GM12874 (cell line): Measurements from ENCODE around the gene KRT77.

Source experiments
- TF ChIP-seq, protein P1 (sequence below): IDR thresholded peaks from 2 replicates; pipeline ENCODE4 v1.5.1; 2011; ENCODE audit warnings: low read depth, mild to moderate bottlenecking, control low read depth, low read length, moderate library complexity; ENCODE audit not compliant: insufficient read depth

KRT77 gene

DNA sequence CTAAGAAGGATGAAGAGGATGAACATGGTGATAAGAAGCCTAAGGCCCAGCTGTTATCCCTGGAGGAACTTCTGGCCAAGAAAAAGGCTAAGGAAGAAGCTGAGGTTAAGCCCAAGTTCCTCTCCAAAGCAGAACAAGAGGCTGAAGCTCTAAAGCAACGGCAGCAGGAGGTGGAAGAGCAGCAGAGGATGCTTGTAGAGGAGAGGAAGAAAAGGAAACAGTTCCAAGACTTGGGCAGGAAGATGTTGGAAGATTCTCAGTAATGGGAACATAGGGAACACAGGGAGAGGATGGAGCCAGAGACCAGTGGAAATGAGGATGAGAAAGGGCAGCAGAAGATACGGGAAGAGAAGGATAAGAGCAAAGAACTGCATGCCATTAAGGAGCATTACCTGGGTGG is 27.5 kb upstream of the KRT77 start:
- TF ChIP-seq, protein P1, sequence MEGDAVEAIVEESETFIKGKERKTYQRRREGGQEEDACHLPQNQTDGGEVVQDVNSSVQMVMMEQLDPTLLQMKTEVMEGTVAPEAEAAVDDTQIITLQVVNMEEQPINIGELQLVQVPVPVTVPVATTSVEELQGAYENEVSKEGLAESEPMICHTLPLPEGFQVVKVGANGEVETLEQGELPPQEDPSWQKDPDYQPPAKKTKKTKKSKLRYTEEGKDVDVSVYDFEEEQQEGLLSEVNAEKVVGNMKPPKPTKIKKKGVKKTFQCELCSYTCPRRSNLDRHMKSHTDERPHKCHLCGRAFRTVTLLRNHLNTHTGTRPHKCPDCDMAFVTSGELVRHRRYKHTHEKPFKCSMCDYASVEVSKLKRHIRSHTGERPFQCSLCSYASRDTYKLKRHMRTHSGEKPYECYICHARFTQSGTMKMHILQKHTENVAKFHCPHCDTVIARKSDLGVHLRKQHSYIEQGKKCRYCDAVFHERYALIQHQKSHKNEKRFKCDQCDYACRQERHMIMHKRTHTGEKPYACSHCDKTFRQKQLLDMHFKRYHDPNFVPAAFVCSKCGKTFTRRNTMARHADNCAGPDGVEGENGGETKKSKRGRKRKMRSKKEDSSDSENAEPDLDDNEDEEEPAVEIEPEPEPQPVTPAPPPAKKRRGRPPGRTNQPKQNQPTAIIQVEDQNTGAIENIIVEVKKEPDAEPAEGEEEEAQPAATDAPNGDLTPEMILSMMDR = no peak

DNA sequence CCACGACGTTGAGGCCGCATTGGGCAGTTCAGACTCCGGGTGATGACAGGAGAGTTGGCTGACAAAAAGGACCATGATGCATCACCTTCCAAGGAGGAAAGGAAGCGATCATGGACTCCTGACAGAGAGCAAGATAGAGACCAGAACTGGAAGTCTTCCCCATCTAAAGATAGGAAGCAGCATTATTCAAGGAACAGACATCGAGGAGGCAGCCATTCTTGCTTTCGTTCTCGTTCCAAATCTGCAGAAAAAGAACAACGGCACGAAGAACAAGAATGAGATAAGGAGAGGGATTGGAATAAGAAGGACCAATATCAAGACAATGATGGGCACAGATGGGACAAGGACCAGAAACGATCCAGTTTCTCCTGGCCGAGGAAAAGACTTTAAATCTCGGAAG is 27.1 kb upstream of the KRT77 start:
- TF ChIP-seq, protein P1 = no peak

DNA sequence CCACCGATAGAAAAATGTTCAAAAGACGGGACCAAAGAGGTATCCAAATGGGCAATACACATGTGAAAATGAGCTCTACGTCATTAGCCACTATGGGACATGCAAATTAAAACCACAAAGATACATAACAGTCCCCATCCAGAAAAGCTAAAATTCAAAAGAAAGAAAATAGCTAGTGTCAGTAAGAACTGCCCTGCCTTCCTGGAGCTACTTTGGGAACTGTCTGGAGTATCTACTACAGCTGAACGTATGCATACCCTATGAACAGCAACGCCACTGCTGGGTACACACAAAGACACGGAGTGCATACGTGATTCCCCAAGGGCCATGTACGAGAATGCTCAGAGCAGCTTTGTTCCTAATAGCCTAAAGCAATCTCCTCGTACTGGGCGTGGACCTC is 25.8 kb upstream of the KRT77 start:
- TF ChIP-seq, protein P1 = no peak

DNA sequence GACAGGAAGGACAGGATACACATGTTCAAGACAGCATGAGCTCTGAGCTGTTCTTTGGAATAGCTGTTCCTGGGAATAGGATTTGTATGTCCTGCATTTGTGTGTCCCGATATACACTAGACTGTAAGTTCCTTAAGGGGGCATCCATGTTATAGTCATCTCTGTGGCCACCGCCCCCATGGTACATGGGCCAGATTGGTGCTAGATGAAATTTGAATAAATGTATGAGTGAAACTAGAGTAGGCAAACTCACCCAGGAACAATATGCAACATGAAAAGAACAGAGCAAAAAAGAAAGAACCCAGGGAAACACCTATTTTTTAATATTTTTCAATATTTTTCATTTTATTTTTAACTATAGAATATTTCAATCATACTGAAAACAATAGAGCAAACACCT is 25.1 kb upstream of the KRT77 start:
- TF ChIP-seq, protein P1 = no peak

DNA sequence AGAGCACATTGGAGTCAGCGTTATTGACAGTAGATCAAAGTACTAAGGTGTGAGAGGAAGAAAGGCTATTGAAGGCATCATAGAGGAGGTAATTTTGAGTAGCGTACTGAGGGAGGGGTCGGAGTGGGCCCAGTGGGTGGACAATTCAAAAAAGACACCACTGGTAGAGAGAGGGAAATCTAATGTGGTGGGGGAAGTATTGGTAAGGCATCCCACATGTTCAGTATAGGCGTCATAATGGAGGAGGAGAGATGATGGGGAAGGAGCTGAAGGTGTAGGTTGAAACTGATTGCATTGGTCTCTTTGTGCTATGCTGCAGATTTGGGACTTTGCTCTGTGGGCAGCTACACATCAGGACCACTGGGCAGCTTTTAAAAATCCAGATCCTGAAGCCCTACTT is 23.7 kb upstream of the KRT77 start:
- TF ChIP-seq, protein P1 = no peak

DNA sequence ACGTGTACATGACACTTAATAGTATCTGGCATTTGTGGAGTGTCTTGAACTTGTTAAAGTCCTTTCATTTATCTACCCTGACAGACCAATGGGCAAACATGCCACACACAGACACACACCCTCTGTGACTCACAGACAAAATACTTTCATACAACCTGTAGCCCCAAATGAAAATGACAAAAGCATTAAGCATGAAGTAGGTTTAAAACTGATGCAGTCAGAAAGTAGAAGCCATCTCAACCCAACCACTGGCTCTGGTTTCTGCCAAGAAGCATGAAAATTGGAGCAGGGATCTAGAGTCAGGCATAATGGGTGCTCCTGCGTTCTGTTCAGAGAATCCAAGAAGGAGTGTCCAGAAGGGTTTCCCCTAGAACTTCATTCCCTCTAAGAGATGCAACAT is 23.1 kb upstream of the KRT77 start:
- TF ChIP-seq, protein P1 = no peak

DNA sequence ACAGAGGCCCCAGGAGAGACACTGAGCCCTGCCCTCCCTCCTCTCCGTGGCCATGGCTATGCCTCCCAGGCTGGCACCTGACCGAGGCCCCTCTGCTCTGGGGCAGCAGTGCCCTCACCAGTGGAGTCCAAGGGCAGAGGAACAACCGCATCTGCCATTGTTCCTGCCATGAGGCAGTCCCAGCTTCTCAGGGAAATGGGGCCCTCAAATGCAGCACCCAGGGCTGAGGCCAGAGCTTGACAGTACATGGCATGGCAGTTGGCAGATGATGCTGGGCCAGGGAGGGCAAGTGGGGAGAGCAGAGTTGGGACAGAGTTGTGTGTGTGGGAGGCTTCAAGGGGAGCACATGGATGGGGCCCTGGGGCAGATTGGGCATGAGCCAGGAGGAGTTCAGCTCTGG is 21.1 kb upstream of the KRT77 start:
- TF ChIP-seq, protein P1 = no peak

DNA sequence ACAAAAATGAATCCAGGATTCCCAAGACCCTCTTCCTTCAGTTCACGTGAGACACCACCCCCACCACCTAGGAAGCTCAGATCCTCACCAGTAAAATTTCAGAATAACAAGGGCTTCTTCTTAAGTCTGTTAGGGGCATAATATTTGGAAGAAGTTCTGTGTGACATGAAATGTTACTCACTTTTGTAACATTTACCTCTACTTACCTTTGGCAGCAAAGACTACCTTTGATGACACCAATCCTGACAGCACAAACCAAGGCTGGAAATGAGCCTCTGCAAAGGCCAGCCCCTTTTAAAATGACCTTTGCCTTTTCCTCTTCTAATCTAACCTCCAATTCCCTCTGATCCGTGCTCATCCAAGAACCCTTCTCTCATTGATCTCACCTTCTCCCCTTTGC is 19.4 kb upstream of the KRT77 start:
- TF ChIP-seq, protein P1 = no peak
